ENCODE data around the gene ADAMTS17.
"Not testable (repeated sequence)": the region's sequence is repeated elsewhere in the genome, so short reads cannot be mapped to it uniquely, and the experiment has no call there.

ADAMTS17 gene

DNA sequence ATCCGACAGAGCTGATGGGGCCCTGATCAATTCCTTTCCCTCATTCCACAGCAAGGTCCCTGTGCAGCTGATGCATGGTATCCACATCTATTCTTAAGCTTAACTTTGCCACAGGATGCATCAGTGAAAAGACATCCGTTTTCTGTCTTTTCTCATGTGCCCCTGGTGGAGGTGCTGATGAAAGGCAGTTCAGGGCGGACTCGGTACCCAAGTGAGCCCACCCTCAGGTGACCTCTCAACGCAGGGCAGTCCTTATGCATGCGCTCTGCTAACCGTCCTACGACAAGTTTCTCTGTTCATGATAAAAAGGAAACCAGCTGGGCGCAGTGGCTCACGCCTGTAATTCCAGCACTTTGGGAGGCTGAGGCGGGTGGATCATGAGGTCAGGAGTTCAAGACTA lies 251.4 kb downstream of the ADAMTS17 start:
- H3K36me3 ChIP-seq (ENCODE audit: control insufficient read depth in 1 of 2, insufficient read depth in 2 of 2, low read length in 2 of 2) = no peaks in the 10 kb centered on the region
- no CpG with 5 or more reads among the region's 11 CpGs for WGBS (ENCODE audit: extremely low coverage, insufficient coverage, insufficient read length)
- no peak overlapping the region for H4K8ac ChIP-seq (ENCODE audit: low read depth, low read length)
- no peak overlapping the region for H2BK12ac ChIP-seq (ENCODE audit: low read length)
- peak in 1 of 2 donors; percentile 45 for DNase-seq
- no peaks in the 10 kb centered on the region for H3K79me1 ChIP-seq (ENCODE audit: low read length)
- H3K4me2 ChIP-seq (ENCODE audit: low read length) = no peak overlapping the region
- no peak overlapping the region for H3K23ac ChIP-seq (ENCODE audit: low read length)
- no peak overlapping the region for H3K4me3 ChIP-seq (ENCODE audit: low read depth, low read length)
- no peak overlapping the region for H4K12ac ChIP-seq (ENCODE audit: low read depth, low read length)
- no peak overlapping the region for H3K9ac ChIP-seq (ENCODE audit: low read length)
- no peaks in the 10 kb centered on the region for H3K4me1 ChIP-seq (ENCODE audit: control insufficient read depth in 1 of 2, insufficient read depth in 2 of 2, low read length in 2 of 2)
- peaks cover 2% of the 10 kb centered on the region for H3K9me3 ChIP-seq (ENCODE audit: insufficient read depth, low read depth, low read length)
- no peaks in the 10 kb centered on the region for H3K79me2 ChIP-seq (ENCODE audit: control insufficient read depth, insufficient read depth, low read length, poor library complexity)
- no peak overlapping the region for H2BK120ac ChIP-seq (ENCODE audit: insufficient read depth, low read length, poor library complexity)
- H2AFZ ChIP-seq (ENCODE audit: insufficient read depth, low read length, poor library complexity) = no peak overlapping the region
- no peak overlapping the region for H4K91ac ChIP-seq (ENCODE audit: low read depth, low read length)
- H3K4ac ChIP-seq (ENCODE audit: low read depth, low read length) = no peak overlapping the region
- H2AK5ac ChIP-seq (ENCODE audit: low read length) = no peak overlapping the region
- H2BK5ac ChIP-seq (ENCODE audit: low read depth, low read length, poor library complexity) = no peak overlapping the region
- no peak overlapping the region for H3K27ac ChIP-seq (ENCODE audit: low read depth, low read length)
- no peaks in the 10 kb centered on the region for H3K27me3 ChIP-seq (ENCODE audit: insufficient read depth, low read length)
- no peak overlapping the region for H3K14ac ChIP-seq (ENCODE audit: low read length)
- no peak overlapping the region for H3K18ac ChIP-seq (ENCODE audit: low read length)

- H3K18ac ChIP-seq (ENCODE audit: low read length); H3K4ac ChIP-seq (ENCODE audit: low read depth, low read length); H3K9ac ChIP-seq (ENCODE audit: low read length); H2AK5ac ChIP-seq (ENCODE audit: low read length); H3K14ac ChIP-seq (ENCODE audit: low read length); H3K4me1 ChIP-seq (ENCODE audit: control insufficient read depth in 1 of 2, insufficient read depth in 2 of 2, low read length in 2 of 2); H3K4me2 ChIP-seq (ENCODE audit: low read length); H3K79me1 ChIP-seq (ENCODE audit: low read length); H2BK5ac ChIP-seq (ENCODE audit: low read depth, low read length, poor library complexity); H2AFZ ChIP-seq (ENCODE audit: insufficient read depth, low read length, poor library complexity); H3K27ac ChIP-seq (ENCODE audit: low read depth, low read length); H3K36me3 ChIP-seq (ENCODE audit: control insufficient read depth in 1 of 2, insufficient read depth in 2 of 2, low read length in 2 of 2); H4K8ac ChIP-seq (ENCODE audit: low read depth, low read length); H3K23ac ChIP-seq (ENCODE audit: low read length); H2BK120ac ChIP-seq (ENCODE audit: insufficient read depth, low read length, poor library complexity); H3K27me3 ChIP-seq (ENCODE audit: insufficient read depth, low read length); H4K12ac ChIP-seq (ENCODE audit: low read depth, low read length); H4K91ac ChIP-seq (ENCODE audit: low read depth, low read length); H3K79me2 ChIP-seq (ENCODE audit: control insufficient read depth, insufficient read depth, low read length, poor library complexity); H3K4me3 ChIP-seq (ENCODE audit: low read depth, low read length); H3K9me3 ChIP-seq (ENCODE audit: insufficient read depth, low read depth, low read length); DNase-seq; H2BK12ac ChIP-seq (ENCODE audit: low read length): not testable (repeated sequence)
- no CpG with 5 or more reads among the region's 17 CpGs for WGBS (ENCODE audit: extremely low coverage, insufficient coverage, insufficient read length)
Observed at GRCh38 chr15:100084042-100084821, 257.5 kb downstream of the ADAMTS17 start.

DNA sequence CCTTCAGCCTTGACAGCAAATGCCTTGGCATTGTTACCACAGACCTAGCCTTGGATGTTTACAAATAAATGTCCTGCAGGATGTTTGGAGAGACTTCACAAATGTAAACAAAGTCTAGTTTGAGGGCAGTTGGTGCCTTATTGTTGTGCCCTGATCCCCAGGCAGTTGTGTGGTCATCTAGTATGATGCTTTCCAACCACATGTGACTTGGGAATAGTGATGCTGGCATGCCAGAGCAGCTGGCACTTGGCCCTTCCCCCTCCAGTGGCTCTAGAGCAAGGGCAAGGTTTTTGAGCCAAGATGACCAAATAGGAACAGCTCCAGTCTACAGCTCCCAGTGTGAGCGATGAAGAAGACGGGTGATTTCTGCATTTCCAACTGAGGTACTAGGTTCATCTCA lies 258.2 kb downstream of the ADAMTS17 start:
- Histone ChIP-seq H3K4me2 (ENCODE audit: low read length) (no peak overlapping the region), H2BK12ac (ENCODE audit: low read length) (no peak overlapping the region), H3K14ac (ENCODE audit: low read length) (no peak overlapping the region), H4K91ac (ENCODE audit: low read depth, low read length) (no peak overlapping the region), H3K9me3 (ENCODE audit: insufficient read depth, low read depth, low read length) (no peaks in the 10 kb centered on the region), H4K12ac (ENCODE audit: low read depth, low read length) (no peak overlapping the region), H3K4me1 (ENCODE audit: control insufficient read depth in 1 of 2, insufficient read depth in 2 of 2, low read length in 2 of 2) (no peaks in the 10 kb centered on the region), H3K36me3 (ENCODE audit: control insufficient read depth in 1 of 2, insufficient read depth in 2 of 2, low read length in 2 of 2) (no peaks in the 10 kb centered on the region), H3K9ac (ENCODE audit: low read length) (no peak overlapping the region), H2BK120ac (ENCODE audit: insufficient read depth, low read length, poor library complexity) (no peak overlapping the region), H2AFZ (ENCODE audit: insufficient read depth, low read length, poor library complexity) (no peak overlapping the region), H3K27me3 (ENCODE audit: insufficient read depth, low read length) (no peaks in the 10 kb centered on the region), H3K79me2 (ENCODE audit: control insufficient read depth, insufficient read depth, low read length, poor library complexity) (no peaks in the 10 kb centered on the region), H4K8ac (ENCODE audit: low read depth, low read length) (no peak overlapping the region), H3K27ac (ENCODE audit: low read depth, low read length) (no peak overlapping the region), H3K79me1 (ENCODE audit: low read length) (no peaks in the 10 kb centered on the region), H3K18ac (ENCODE audit: low read length) (no peak overlapping the region), H2BK5ac (ENCODE audit: low read depth, low read length, poor library complexity) (no peak overlapping the region), H3K23ac (ENCODE audit: low read length) (peak overlapping the region; percentile 92), H2AK5ac (ENCODE audit: low read length) (no peak overlapping the region), H3K4me3 (ENCODE audit: low read depth, low read length) (no peak overlapping the region), H3K4ac (ENCODE audit: low read depth, low read length) (no peak overlapping the region)
- no peak for DNase-seq
- WGBS (ENCODE audit: extremely low coverage, insufficient coverage, insufficient read length) = no CpG with 5 or more reads among the region's 2 CpGs

GRCh38 chr15:100082761-100083402 lies 258.9 kb downstream of the ADAMTS17 start:
- no peak overlapping the region for H4K12ac ChIP-seq (ENCODE audit: low read depth, low read length)
- H3K36me3 ChIP-seq (ENCODE audit: control insufficient read depth in 1 of 2, insufficient read depth in 2 of 2, low read length in 2 of 2) = no peaks in the 10 kb centered on the region
- H3K79me2 ChIP-seq (ENCODE audit: control insufficient read depth, insufficient read depth, low read length, poor library complexity) = no peaks in the 10 kb centered on the region
- no peak overlapping the region for H3K4me2 ChIP-seq (ENCODE audit: low read length)
- H2BK12ac ChIP-seq (ENCODE audit: low read length) = no peak overlapping the region
- H2BK120ac ChIP-seq (ENCODE audit: insufficient read depth, low read length, poor library complexity) = no peak overlapping the region
- no peak overlapping the region for H3K9ac ChIP-seq (ENCODE audit: low read length)
- no peaks in the 10 kb centered on the region for H3K4me1 ChIP-seq (ENCODE audit: control insufficient read depth in 1 of 2, insufficient read depth in 2 of 2, low read length in 2 of 2)
- H3K18ac ChIP-seq (ENCODE audit: low read length) = no peak overlapping the region
- no peak overlapping the region for H4K8ac ChIP-seq (ENCODE audit: low read depth, low read length)
- H3K27ac ChIP-seq (ENCODE audit: low read depth, low read length) = no peak overlapping the region
- H2AFZ ChIP-seq (ENCODE audit: insufficient read depth, low read length, poor library complexity) = no peak overlapping the region
- H3K27me3 ChIP-seq (ENCODE audit: insufficient read depth, low read length) = no peaks in the 10 kb centered on the region
- H3K4me3 ChIP-seq (ENCODE audit: low read depth, low read length) = no peak overlapping the region
- H3K79me1 ChIP-seq (ENCODE audit: low read length) = no peaks in the 10 kb centered on the region
- DNase-seq = no peak
- no peak overlapping the region for H3K4ac ChIP-seq (ENCODE audit: low read depth, low read length)
- no peak overlapping the region for H4K91ac ChIP-seq (ENCODE audit: low read depth, low read length)
- no CpG with 5 or more reads among the region's 7 CpGs for WGBS (ENCODE audit: extremely low coverage, insufficient coverage, insufficient read length)
- H3K9me3 ChIP-seq (ENCODE audit: insufficient read depth, low read depth, low read length) = no peaks in the 10 kb centered on the region
- no peak overlapping the region for H3K14ac ChIP-seq (ENCODE audit: low read length)
- no peak overlapping the region for H2AK5ac ChIP-seq (ENCODE audit: low read length)
- H3K23ac ChIP-seq (ENCODE audit: low read length) = no peak overlapping the region
- no peak overlapping the region for H2BK5ac ChIP-seq (ENCODE audit: low read depth, low read length, poor library complexity)
